ENCODE measurements around the gene DDX5. TPM values are rescaled to one million over a fixed set of nuclear protein-coding genes. Genes with fewer than 3 reads are reported as not detected.

The DDX5 gene
- polyA plus RNA-seq, 1 of the 3 experiments (the other 2 are of a cell fraction), result 1,642 TPM

DNA sequence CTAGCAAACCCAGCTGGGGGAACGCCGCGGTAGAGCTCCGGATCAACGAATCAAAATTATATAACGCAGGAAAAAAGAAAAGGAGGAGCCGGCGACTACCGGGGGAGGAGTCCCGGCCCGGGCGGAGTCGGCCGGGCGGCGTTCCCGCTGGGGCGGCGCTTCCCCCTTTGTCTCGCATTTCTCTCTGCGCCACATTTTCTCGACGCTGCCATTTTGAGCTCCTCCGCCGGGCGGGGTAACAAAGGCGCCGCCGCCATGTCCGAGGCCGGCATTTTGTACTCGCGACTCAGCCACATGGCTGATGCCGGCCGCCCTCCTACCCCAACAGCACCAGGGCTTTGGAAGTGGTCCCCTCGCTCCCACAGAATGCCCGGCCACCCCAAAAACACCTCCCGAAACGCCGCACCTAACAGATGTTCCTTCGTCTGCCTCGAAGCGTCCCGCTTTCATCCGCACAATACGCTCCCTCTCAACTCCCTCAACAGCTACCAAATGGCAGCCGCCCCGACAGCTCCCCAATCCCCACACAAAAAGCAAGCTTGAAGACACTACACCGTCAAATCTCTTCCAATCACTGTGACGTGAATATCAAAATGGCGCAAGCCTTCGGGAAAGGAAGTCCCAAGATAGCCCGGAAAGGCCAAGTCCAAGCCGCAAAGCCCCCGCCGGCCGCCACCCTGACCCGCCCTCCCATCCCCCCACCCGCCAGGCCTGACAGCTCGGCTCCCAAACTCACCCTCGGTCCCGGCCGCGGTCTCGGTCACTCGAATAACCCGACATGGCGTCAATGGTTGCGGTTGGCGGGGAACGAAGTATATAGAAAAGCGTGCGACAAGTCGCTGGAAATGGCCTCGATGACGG lies 519 bp downstream of the DDX5 start (continued):
- TF ChIP-seq, protein P1, sequence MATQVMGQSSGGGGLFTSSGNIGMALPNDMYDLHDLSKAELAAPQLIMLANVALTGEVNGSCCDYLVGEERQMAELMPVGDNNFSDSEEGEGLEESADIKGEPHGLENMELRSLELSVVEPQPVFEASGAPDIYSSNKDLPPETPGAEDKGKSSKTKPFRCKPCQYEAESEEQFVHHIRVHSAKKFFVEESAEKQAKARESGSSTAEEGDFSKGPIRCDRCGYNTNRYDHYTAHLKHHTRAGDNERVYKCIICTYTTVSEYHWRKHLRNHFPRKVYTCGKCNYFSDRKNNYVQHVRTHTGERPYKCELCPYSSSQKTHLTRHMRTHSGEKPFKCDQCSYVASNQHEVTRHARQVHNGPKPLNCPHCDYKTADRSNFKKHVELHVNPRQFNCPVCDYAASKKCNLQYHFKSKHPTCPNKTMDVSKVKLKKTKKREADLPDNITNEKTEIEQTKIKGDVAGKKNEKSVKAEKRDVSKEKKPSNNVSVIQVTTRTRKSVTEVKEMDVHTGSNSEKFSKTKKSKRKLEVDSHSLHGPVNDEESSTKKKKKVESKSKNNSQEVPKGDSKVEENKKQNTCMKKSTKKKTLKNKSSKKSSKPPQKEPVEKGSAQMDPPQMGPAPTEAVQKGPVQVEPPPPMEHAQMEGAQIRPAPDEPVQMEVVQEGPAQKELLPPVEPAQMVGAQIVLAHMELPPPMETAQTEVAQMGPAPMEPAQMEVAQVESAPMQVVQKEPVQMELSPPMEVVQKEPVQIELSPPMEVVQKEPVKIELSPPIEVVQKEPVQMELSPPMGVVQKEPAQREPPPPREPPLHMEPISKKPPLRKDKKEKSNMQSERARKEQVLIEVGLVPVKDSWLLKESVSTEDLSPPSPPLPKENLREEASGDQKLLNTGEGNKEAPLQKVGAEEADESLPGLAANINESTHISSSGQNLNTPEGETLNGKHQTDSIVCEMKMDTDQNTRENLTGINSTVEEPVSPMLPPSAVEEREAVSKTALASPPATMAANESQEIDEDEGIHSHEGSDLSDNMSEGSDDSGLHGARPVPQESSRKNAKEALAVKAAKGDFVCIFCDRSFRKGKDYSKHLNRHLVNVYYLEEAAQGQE (IDR thresholded peaks at IDR 0.05; ENCODE audit: low read depth, low read length), result peak; percentile 71; the same call in 1 of the 2 replicates
- TF ChIP-seq, protein P2, sequence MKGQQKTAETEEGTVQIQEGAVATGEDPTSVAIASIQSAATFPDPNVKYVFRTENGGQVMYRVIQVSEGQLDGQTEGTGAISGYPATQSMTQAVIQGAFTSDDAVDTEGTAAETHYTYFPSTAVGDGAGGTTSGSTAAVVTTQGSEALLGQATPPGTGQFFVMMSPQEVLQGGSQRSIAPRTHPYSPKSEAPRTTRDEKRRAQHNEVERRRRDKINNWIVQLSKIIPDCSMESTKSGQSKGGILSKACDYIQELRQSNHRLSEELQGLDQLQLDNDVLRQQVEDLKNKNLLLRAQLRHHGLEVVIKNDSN (IDR thresholded peaks at IDR 0.05; ENCODE audit: borderline replicate concordance, low read depth), result no peak
- TF ChIP-seq, protein P3, sequence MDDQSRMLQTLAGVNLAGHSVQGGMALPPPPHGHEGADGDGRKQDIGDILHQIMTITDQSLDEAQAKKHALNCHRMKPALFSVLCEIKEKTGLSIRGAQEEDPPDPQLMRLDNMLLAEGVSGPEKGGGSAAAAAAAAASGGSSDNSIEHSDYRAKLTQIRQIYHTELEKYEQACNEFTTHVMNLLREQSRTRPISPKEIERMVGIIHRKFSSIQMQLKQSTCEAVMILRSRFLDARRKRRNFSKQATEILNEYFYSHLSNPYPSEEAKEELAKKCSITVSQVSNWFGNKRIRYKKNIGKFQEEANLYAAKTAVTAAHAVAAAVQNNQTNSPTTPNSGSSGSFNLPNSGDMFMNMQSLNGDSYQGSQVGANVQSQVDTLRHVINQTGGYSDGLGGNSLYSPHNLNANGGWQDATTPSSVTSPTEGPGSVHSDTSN (IDR thresholded peaks at IDR 0.05), result peak; percentile 46

DNA sequence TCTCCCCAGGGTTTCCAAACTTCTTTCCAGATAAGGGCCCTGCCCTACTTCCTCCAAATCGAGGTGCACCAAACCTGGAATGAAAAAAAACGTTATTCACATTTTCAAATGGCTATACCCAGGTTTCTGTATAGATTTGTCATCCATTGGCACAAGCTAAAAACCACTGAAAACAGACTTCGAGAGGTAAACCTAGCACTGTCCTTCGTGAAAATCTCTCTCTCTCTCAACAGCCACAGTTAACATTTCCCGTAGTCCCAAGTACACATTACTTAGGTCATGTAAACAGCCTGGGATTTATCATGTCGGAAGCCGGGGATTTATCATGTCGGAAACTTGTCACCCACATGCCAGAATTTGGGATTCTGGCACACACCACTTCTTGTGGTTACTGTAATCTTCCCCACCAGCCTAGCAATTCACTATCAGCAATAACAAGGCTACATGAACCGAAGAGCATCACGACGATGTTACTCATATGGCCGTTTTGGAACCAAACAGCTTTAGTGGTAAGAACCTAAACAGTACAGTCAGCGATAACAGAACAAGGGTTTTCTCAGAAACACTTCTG lies 1.2 kb downstream of the DDX5 start:
- peak overlapping the region; percentile 100 for H3K9ac ChIP-seq
- H3K4me2 ChIP-seq, result peak overlapping the region; percentile 86
- DNase-seq, result no peak
- no peak overlapping the region for H2AFZ ChIP-seq (ENCODE audit: low read depth)
- peak overlapping the region; percentile 74 to 96 for H3K4me3 ChIP-seq (ENCODE audit: low read depth in 2 of 2, low read length in 1 of 2)
- TF ChIP-seq POLR2AphosphoS5 (IDR thresholded peaks at IDR 0.05; ENCODE audit: low read depth, low read length) (0 out of 2 replicates have a peak, but pooled peaks have one; percentile 7), RCOR1 (IDR thresholded peaks at IDR 0.05; ENCODE audit: low read length) (no peak), FOSL2 (IDR thresholded peaks at IDR 0.05; ENCODE audit: borderline replicate concordance, low read depth) (no peak)
- TF ChIP-seq, protein P4, sequence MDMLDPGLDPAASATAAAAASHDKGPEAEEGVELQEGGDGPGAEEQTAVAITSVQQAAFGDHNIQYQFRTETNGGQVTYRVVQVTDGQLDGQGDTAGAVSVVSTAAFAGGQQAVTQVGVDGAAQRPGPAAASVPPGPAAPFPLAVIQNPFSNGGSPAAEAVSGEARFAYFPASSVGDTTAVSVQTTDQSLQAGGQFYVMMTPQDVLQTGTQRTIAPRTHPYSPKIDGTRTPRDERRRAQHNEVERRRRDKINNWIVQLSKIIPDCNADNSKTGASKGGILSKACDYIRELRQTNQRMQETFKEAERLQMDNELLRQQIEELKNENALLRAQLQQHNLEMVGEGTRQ (IDR thresholded peaks at IDR 0.05; ENCODE audit: borderline replicate concordance, low read depth, low read length), result 0 out of 2 replicates have a peak, but pooled peaks have one; percentile 24
- H3F3A ChIP-seq (replicated peaks; ENCODE audit: insufficient read depth), result peaks cover 60% of the 10 kb centered on the region
- peaks cover 79% of the 10 kb centered on the region for H4K20me1 ChIP-seq (ENCODE audit: insufficient read depth)
- H3K27ac ChIP-seq (ENCODE audit: low read depth in 2 of 2, low read length in 1 of 2), result peak overlapping the region; percentile 98 to 100
- H3K9me2 ChIP-seq, result no peaks in the 10 kb centered on the region
- H3K27me3 ChIP-seq (ENCODE audit: insufficient read depth), result no peaks in the 10 kb centered on the region
- peaks cover 30 to 40% of the 10 kb centered on the region in 2 experiments for H3K4me1 ChIP-seq (ENCODE audit: control insufficient read depth in 1 of 2, insufficient read depth in 2 of 2, low read depth in 1 of 2, low read length in 1 of 2)
- H3K36me3 ChIP-seq (replicated peaks in 1 of 2; ENCODE audit: control insufficient read depth in 1 of 2, insufficient read depth in 2 of 2, low read length in 1 of 2), result peaks cover 65 to 68% of the 10 kb centered on the region in 2 experiments
- peaks cover 93% of the 10 kb centered on the region for H3K79me2 ChIP-seq (ENCODE audit: insufficient read depth)
- CTCF ChIA-PET, result interaction anchor here (0.7 to 13.6 kb wide), 9 partner anchors 8 to 664 kb away, joined by 3 to 122 read pairs (median 4); partner anchors contain the start of gene POLG2
- H3K9me3 ChIP-seq, result no peaks in the 10 kb centered on the region
- WGBS (ENCODE audit: low lambda C conversion rate), result 1% methylated on average over 13 of the region's 13 CpGs
- POLR2A ChIA-PET, result interaction anchor here (0.5 to 4.1 kb wide), 18 partner anchors 9 to 677 kb away, joined by 3 to 140 read pairs (median 4); partner anchors contain the start of genes FTSJ3, POLG2, PSMC5 and SMURF2
